ENCODE measurements around the gene SLC25A14.
"Not testable (repeated sequence)": the region's sequence is repeated elsewhere in the genome, so short reads cannot be mapped to it uniquely, and the experiment has no call there.

Gene SLC25A14

GRCh38 chrX:130339408-130340222, at the start of gene SLC25A14:
SLC25A14 (plus strand) TSS chrX:130339919; CDS start chrX:130340279, 360 bp downstream.
- peak; percentile 77 for DNase-seq

- no peak for DNase-seq
Observed at GRCh38 chrX:130295519-130296296, 44.0 kb upstream of the SLC25A14 start.

GRCh38 chrX:130296297-130296678, 43.4 kb upstream of the SLC25A14 start:
- DNase-seq = no peak

GRCh38 chrX:130296743-130297142, 43.0 kb upstream of the SLC25A14 start:
- no peak for DNase-seq

GRCh38 chrX:130299279-130300009, 40.3 kb upstream of the SLC25A14 start:
- no peak for DNase-seq

GRCh38 chrX:130300010-130300282, 39.8 kb upstream of the SLC25A14 start:
- no peak for DNase-seq

GRCh38 chrX:130301405-130301804, 38.3 kb upstream of the SLC25A14 start:
- no peak for DNase-seq

- DNase-seq = no peak
Observed at GRCh38 chrX:130301977-130302376, 37.7 kb upstream of the SLC25A14 start.

- DNase-seq = no peak
Observed at GRCh38 chrX:130304587-130305368, 34.9 kb upstream of the SLC25A14 start.

GRCh38 chrX:130319886-130320285, 19.8 kb upstream of the SLC25A14 start:
- DNase-seq = not testable (repeated sequence)

- no peak for DNase-seq
Observed at GRCh38 chrX:130321550-130321949, 18.2 kb upstream of the SLC25A14 start.

- DNase-seq = no peak
Observed at GRCh38 chrX:130330146-130330545, 9.6 kb upstream of the SLC25A14 start.

GRCh38 chrX:130330706-130331105, 9.0 kb upstream of the SLC25A14 start:
- peak; percentile 47 for DNase-seq

- no peak for DNase-seq
Observed at GRCh38 chrX:130336531-130336930, 3.2 kb upstream of the SLC25A14 start.

- DNase-seq = not testable (repeated sequence)
Observed at GRCh38 chrX:130338869-130339268, 850 bp upstream of the SLC25A14 start.

GRCh38 chrX:130340271-130340670, 552 bp downstream of the SLC25A14 start:
- DNase-seq = no peak

- DNase-seq = no peak
Observed at GRCh38 chrX:130343411-130343810, 3.7 kb downstream of the SLC25A14 start.

- DNase-seq = no peak
Observed at GRCh38 chrX:130347321-130347720, 7.6 kb downstream of the SLC25A14 start.

- DNase-seq = no peak
Observed at GRCh38 chrX:130351567-130351966, 11.8 kb downstream of the SLC25A14 start.

- DNase-seq = not testable (repeated sequence)
Observed at GRCh38 chrX:130352050-130352449, 12.3 kb downstream of the SLC25A14 start.

GRCh38 chrX:130376077-130376476, 36.4 kb downstream of the SLC25A14 start:
- DNase-seq = no peak

- no peak for DNase-seq
Observed at GRCh38 chrX:130378024-130378669, 38.4 kb downstream of the SLC25A14 start.

All from stimulated activated CD4-positive, alpha-beta T cell treated with anti-CD3 and anti-CD28 coated beads, Interleukin-15, amount 100 ng/mL, for 24 hours (primary cell).